GM12878 (cell line): ENCODE data around the gene HCCS. TPM values are rescaled to one million over a fixed set of nuclear protein-coding genes. Genes with fewer than 3 reads are reported as not detected.

Experiments
- ATAC-seq: fragments of 200-7000 bp; cut with Tn5 transposase; 3 replicates; pipeline ENCODE4 v1.9.1; 2020; ENCODE audit warnings: mild to moderate bottlenecking, moderate library complexity
- BruUV-seq: library from RNA; stranded (reverse); fragments of 400-500 nt; replicated peaks from 2 replicates; lab custom pipeline; 2021; lab: Mats Ljungman, UMichigan
- CTCF ChIA-PET: fragments of 300-600 bp; sonication (Branson Sonifier 250); formaldehyde crosslinking; extraction: SDS; loops from one replicate; lab custom pipeline; 2021; ENCODE audit warnings: inconsistent platforms; lab: Yijun Ruan, JAX
- POLR2A ChIA-PET: fragments of 350-600 bp; formaldehyde crosslinking; extraction: SDS; loops from one replicate; lab custom pipeline; 2021; ENCODE audit warnings: inconsistent platforms; lab: Charles Lee
- RAD21 ChIA-PET: fragments of 300-600 bp; sonication (Branson Sonifier 250); formaldehyde crosslinking; loops from one replicate; lab custom pipeline; 2023; ENCODE audit warnings: antibody characterized with exemption; ENCODE audit not compliant: unreplicated experiment; lab: Charles Lee
- SMC1A ChIA-PET: fragments of 300-600 bp; sonication (Branson Sonifier 250); formaldehyde crosslinking; loops from one replicate; lab custom pipeline; 2023; ENCODE audit not compliant: unreplicated experiment, uncharacterized antibody; lab: Charles Lee
- DNase-seq: peaks from one replicate; pipeline ENCODE4 v3.0.0-alpha.2; 2011; ENCODE audit warnings: low read depth, low spot score
- FAIRE-seq: peaks from 3 replicates; lab custom pipeline; 2011; peaks lifted over from hg19 to GRCh38; lab: Jason Lieb, UNC
- H2AFZ ChIP-seq: 2 replicates; pipeline ENCODE4 v1.6.0; 2011; ENCODE audit warnings: low read depth, low read length, control low read depth; ENCODE audit not compliant: control insufficient read depth
- H3K27ac ChIP-seq: 2 replicates; pipeline ENCODE4 v1.5.1; 2011; ENCODE audit warnings: control low read depth; ENCODE audit not compliant: control insufficient read depth, insufficient read depth
- H3K27me3 ChIP-seq, 2 experiments: replicated peaks in 1 of 2; 2 replicates each; pipeline versions ENCODE4 v1.6.0 to v1.6.1; 2011; ENCODE audit warnings: low read length in 1 of 2; ENCODE audit not compliant: control insufficient read depth in 2 of 2, insufficient read depth in 2 of 2
- H3K36me3 ChIP-seq, 2 experiments: 2 replicates each; pipeline ENCODE4 v1.5.1; 2011; ENCODE audit warnings: low read length in 1 of 2; ENCODE audit not compliant: control insufficient read depth in 2 of 2, insufficient read depth in 2 of 2
- H3K4me1 ChIP-seq: 2 replicates; pipeline ENCODE4 v1.6.1; 2011; ENCODE audit warnings: mild to moderate bottlenecking, low read length, moderate library complexity, mixed read lengths; ENCODE audit not compliant: control insufficient read depth, insufficient read depth
- H3K4me2 ChIP-seq: 2 replicates; pipeline ENCODE4 v1.6.0; 2011; ENCODE audit warnings: control low read depth; ENCODE audit not compliant: control insufficient read depth, insufficient read depth
- H3K4me3 ChIP-seq: fragments of 200-600 bp; sonication (generic); 2 replicates; pipeline ENCODE4 v1.5.1; 2016
- H3K79me2 ChIP-seq: 2 replicates; pipeline ENCODE4 v1.6.0; 2011; ENCODE audit warnings: low read length; ENCODE audit not compliant: control insufficient read depth, insufficient read depth
- H3K9ac ChIP-seq: 2 replicates; pipeline ENCODE4 v1.8.0; 2011; ENCODE audit warnings: low read length, control low read depth, mixed read lengths; ENCODE audit not compliant: control insufficient read depth, insufficient read depth
- H3K9me3 ChIP-seq: replicated peaks from 3 replicates; pipeline ENCODE4 v1.5.1; 2011; ENCODE audit warnings: mild to moderate bottlenecking, low read length; ENCODE audit not compliant: control insufficient read depth, insufficient read depth
- H4K20me1 ChIP-seq: 2 replicates; pipeline ENCODE4 v1.6.0; 2011; ENCODE audit not compliant: control insufficient read depth, insufficient read depth
- IKZF2 ChIP-seq, 2 experiments: fragments of 450-650 bp; IDR thresholded peaks; 2 replicates each; pipeline ENCODE4 v1.6.1; 2017; ENCODE audit warnings: mild to moderate bottlenecking in 2 of 2, moderate library complexity in 2 of 2
- JUNB ChIP-seq: IDR thresholded peaks from 2 replicates; pipeline ENCODE4 v1.6.1; 2016; ENCODE audit warnings: antibody characterized with exemption, mild to moderate bottlenecking
- MLLT1 ChIP-seq: fragments of 450-650 bp; IDR thresholded peaks from 2 replicates; pipeline ENCODE4 v1.6.1; 2016; ENCODE audit warnings: mild to moderate bottlenecking
- PBX3 ChIP-seq: IDR thresholded peaks from 2 replicates; pipeline ENCODE4 v1.6.1; 2011; ENCODE audit warnings: mild to moderate bottlenecking, low read depth, low read length, moderate library complexity; ENCODE audit not compliant: insufficient replicate concordance
- RELB ChIP-seq: fragments of 450-650 bp; IDR thresholded peaks from 2 replicates; pipeline ENCODE4 v1.6.1; 2017; ENCODE audit warnings: low read depth, mild to moderate bottlenecking, moderate library complexity
- WGBS: methylation state at CpG from one replicate; pipeline ENCODE4 v1.1.6; 2016; ENCODE audit warnings: low lambda C conversion rate; ENCODE audit not compliant: insufficient replicate concordance, insufficient coverage; ENCODE audit errors: missing lambda C conversion rate; 5-methylcytosine and 5-hydroxymethylcytosine counted together
- in situ Hi-C: fragments of 300-500 bp; cut with MboI; formaldehyde crosslinking; loops from 9 replicates; pipeline ENCODE4 v1.14.3; 2018; ENCODE audit warnings: mixed read lengths
- intact Hi-C: fragments of 100-400 bp; cut with micrococcal nuclease; formaldehyde crosslinking; loops from one replicate; pipeline ENCODE4 v1.14.2; 2022; ENCODE audit not compliant: unreplicated experiment
- polyA plus RNA-seq, 11 experiments: library from polyadenylated mRNA; depleted of rRNA in 4 of 11; unstranded in 6 of 11; stranded (reverse) in 5 of 11; fragments of >200 nt; fragmentation: Nextera tagmentation in 4 of 11; fragmentation: Illumina TruSeq in 1 of 11; extraction: Ambion mirVana in 4 of 11; extraction: Trizol in 1 of 11; gene quantifications; 1 replicate in 1 of 11; 2 replicates in 10 of 11; pipeline versions ENCODE4 v1.2.1 to v1.2.3, GENCODE V29; 2011 to 2016; ENCODE audit warnings: inconsistent platforms in 2 of 11, missing spikeins in 2 of 11, low read depth in 1 of 11
- total RNA-seq, 4 experiments: library from RNA; depleted of rRNA in 3 of 4; stranded (reverse); fragments of >200 nt in 3 of 4; fragmentation: Illumina TruSeq in 1 of 4; extraction: Trizol in 1 of 4; gene quantifications; 2 replicates each; pipeline versions ENCODE4 v1.2.1 to v1.2.3, GENCODE V29; 2013 to 2021

Gene HCCS
- total and polyA plus RNA-seq, 10 of the 15 experiments (the other 5 are each of a cell fraction or from before 2014, with no cell fraction given), result 11.8 to 69.6 (median 36.9) TPM

GRCh38 chrX:11109968-11110367 lies 1.2 kb upstream of the HCCS start:
- POLR2A ChIA-PET, result no interaction called here

GRCh38 chrX:11111947-11112346 lies 815 bp downstream of the HCCS start:
- Histone ChIP-seq H3K9ac (peak overlapping the region; percentile 86), H3K27ac (peak overlapping the region; percentile 91), H3K4me1 (no peaks in the 10 kb centered on the region; the same call in 1 of the 2 replicates), H3K27me3 (no peaks in the 10 kb centered on the region), H2AFZ (no peak overlapping the region; the same call in 1 of the 2 replicates), H3K79me2 (peaks cover 28% of the 10 kb centered on the region), H3K36me3 (peaks cover 0 to 5% of the 10 kb centered on the region in 2 experiments; a peak in 3 of 4 replicates), H3K9me3 (no peaks in the 10 kb centered on the region), H4K20me1 (no peaks in the 10 kb centered on the region), H3K4me3 (peak overlapping the region; percentile 69), H3K4me2 (peak overlapping the region; percentile 69)
- FAIRE-seq (no peak), DNase-seq (no peak), ATAC-seq (no peak)
- intact Hi-C loops (no loop called here), in situ Hi-C loops (loop anchor here (25.0 kb wide), 1 partner anchor 1125 kb away; no protein-coding TSS in a partner anchor)
- RAD21 ChIA-PET, result no interaction called here
- TF ChIP-seq MLLT1 (peak; percentile 64; the same call in 1 of the 2 replicates), PBX3 (no peak)
- WGBS, result 35% methylated on average over 9 of the region's 9 CpGs
- no TSS peak for BruUV-seq
- CTCF ChIA-PET, result interaction anchor here (0.6 to 0.7 kb wide), 2 partner anchors 10 to 12 kb away, joined by 3 read pairs; no protein-coding TSS in a partner anchor
- POLR2A ChIA-PET, result no interaction called here
- SMC1A ChIA-PET, result no interaction called here

More at GRCh38 chrX:11109968-11110367, 1.2 kb upstream of the HCCS start:
- DNase-seq (no peak), ATAC-seq (no peak), FAIRE-seq (no peak)
- no peak overlapping the region for H3K27ac ChIP-seq
- WGBS, result 79% methylated on average over 2 of the region's 2 CpGs
- H3K9me3 ChIP-seq, result no peaks in the 10 kb centered on the region
- H3K9ac ChIP-seq, result no peak overlapping the region
- in situ Hi-C loops, result loop anchor here (25.0 kb wide), 1 partner anchor 1123 kb away; no protein-coding TSS in a partner anchor
- H3K36me3 ChIP-seq, result no peaks in the 10 kb centered on the region; a peak in 1 of 4 replicates
- no peaks in the 10 kb centered on the region for H4K20me1 ChIP-seq
- H3K79me2 ChIP-seq, result peaks cover 28% of the 10 kb centered on the region
- peak overlapping the region; percentile 40 for H3K4me3 ChIP-seq
- no peaks in the 10 kb centered on the region; the same call in 1 of the 2 replicates for H3K4me1 ChIP-seq
- intact Hi-C loops, result no loop called here
- no peak overlapping the region for H2AFZ ChIP-seq
- RAD21 ChIA-PET, result no interaction called here
- CTCF ChIA-PET, result no interaction called here
- SMC1A ChIA-PET, result no interaction called here
- no TSS peak for BruUV-seq
- TF ChIP-seq IKZF2 (IDR thresholded peaks at IDR 0.05), result 0 out of 4 replicates have a peak, but pooled peaks of 1 of the 2 experiments have one; percentile 21
- TF ChIP-seq JUNB, result no peak
- 0 out of 2 replicates have a peak, but pooled peaks have one; percentile 17 for TF ChIP-seq RELB
- no peaks in the 10 kb centered on the region for H3K27me3 ChIP-seq
- H3K4me2 ChIP-seq, result no peak overlapping the region; the same call in 1 of the 2 replicates
